Measurements from ENCODE around the gene DDO.

DNA sequence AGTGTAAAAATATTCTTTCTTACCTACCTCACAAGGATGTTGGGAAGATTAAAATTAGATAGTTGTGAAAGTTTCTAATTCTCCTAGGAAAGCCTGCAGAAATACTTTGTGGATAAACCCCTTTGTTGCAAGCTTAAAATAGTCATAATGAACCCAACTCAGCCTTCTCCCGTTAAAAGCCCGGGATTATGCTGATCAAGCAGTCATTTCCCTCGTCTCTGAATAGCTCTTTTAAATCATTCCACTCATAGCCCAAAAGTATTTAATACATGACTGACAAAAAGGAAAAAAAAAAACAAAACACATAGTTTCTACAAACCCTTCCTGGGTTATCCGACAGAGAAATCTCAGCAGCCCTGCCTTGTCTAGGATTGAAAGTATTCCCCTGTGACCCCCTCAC is 46.3 kb downstream of the DDO start:
- TF ChIP-seq CTCF (IDR thresholded peaks at IDR 0.05) (no peak), POLR2A (IDR thresholded peaks at IDR 0.05) (no peak)
